GM12872 (cell line): ENCODE measurements around the gene JARID2.

ENCODE experiments used
- CTCF ChIP-seq: IDR thresholded peaks from 3 replicates; pipeline ENCODE4 v1.5.1; 2011; ENCODE audit warnings: low read depth, mild to moderate bottlenecking, low read length, moderate library complexity; ENCODE audit not compliant: insufficient read depth

The JARID2 gene

GRCh38 chr6:15375018-15375417 lies 129.1 kb downstream of the JARID2 start:
- no peak for TF ChIP-seq CTCF

- no peak for TF ChIP-seq CTCF
Measured at GRCh38 chr6:15375638-15376290, 129.9 kb downstream of the JARID2 start.

GRCh38 chr6:15376900-15377487 lies 131.1 kb downstream of the JARID2 start:
- TF ChIP-seq CTCF, result no peak

- no peak for TF ChIP-seq CTCF
Measured at GRCh38 chr6:15378272-15378671, 132.4 kb downstream of the JARID2 start.

- no peak for TF ChIP-seq CTCF
Measured at GRCh38 chr6:15378866-15379265, 133.0 kb downstream of the JARID2 start.

GRCh38 chr6:15380351-15380750 lies 134.5 kb downstream of the JARID2 start:
- TF ChIP-seq CTCF, result no peak

- no peak for TF ChIP-seq CTCF
Measured at GRCh38 chr6:15382089-15382488, 136.2 kb downstream of the JARID2 start.

GRCh38 chr6:15382712-15383111 lies 136.8 kb downstream of the JARID2 start:
- no peak for TF ChIP-seq CTCF
